ENCODE data around the gene SPDYE16.
"Not testable (repeated sequence)": the region's sequence is repeated elsewhere in the genome, so short reads cannot be mapped to it uniquely, and the experiment has no call there.

DNA sequence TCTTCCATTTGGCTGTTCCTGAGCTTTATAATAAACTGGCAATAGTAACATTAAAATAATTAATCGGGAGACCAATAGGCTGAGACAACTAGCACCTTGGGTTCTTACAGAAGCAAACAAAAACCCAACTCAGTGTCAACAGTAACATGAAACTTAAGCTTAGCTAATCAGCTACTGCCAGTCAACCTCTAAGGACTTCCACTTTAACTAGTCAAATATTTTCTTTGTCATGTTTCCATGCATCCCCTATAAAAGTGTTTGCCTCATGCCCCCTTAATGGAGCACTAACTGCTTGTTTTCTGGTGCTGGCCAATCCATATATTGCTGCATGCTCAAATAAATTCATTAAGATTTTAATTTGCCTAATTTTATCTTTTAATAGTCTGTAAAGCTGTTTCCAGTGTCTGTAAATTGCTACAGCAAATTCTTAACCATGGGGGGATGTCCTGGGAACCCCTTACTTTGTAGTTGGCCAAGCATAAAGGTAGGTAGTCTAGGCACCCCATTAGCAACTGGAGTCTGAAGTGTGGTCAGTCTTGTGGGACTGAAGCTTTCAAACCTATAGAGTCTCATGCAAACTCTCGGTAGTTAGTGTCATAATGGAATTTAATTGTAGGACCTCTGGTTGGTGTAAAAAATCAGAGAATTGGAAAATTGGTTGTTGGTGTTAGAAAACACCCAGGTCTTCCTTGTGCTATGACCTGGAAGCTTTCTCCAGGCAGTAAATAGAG is 43.7 kb upstream of the SPDYE16 start:
- not testable (repeated sequence) for TF ChIP-seq HDGF (IDR thresholded peaks at IDR 0.05; ENCODE audit: borderline replicate concordance); FOXM1 (IDR thresholded peaks at IDR 0.05; ENCODE audit: borderline replicate concordance); ARNT (IDR thresholded peaks at IDR 0.05); SUZ12 (IDR thresholded peaks at IDR 0.05); BHLHE40 (IDR thresholded peaks at IDR 0.05; ENCODE audit: borderline replicate concordance); ZNF384 (IDR thresholded peaks at IDR 0.05); ELF4 (IDR thresholded peaks at IDR 0.05); NFRKB (IDR thresholded peaks at IDR 0.05); CTBP1 (IDR thresholded peaks at IDR 0.05; ENCODE audit: borderline replicate concordance); FOXK2 (IDR thresholded peaks at IDR 0.05); SP1 (IDR thresholded peaks at IDR 0.05); TARDBP (IDR thresholded peaks at IDR 0.05); LEF1 (IDR thresholded peaks at IDR 0.05; ENCODE audit: borderline replicate concordance)
- TF ChIP-seq, protein P1, sequence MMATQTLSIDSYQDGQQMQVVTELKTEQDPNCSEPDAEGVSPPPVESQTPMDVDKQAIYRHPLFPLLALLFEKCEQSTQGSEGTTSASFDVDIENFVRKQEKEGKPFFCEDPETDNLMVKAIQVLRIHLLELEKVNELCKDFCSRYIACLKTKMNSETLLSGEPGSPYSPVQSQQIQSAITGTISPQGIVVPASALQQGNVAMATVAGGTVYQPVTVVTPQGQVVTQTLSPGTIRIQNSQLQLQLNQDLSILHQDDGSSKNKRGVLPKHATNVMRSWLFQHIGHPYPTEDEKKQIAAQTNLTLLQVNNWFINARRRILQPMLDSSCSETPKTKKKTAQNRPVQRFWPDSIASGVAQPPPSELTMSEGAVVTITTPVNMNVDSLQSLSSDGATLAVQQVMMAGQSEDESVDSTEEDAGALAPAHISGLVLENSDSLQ (IDR thresholded peaks at IDR 0.05): not testable (repeated sequence)

All from HEK293T (cell line).